Upper lobe of left lung (tissue), 4 donors: ENCODE measurements around the gene STAP2.
A peak's percentile ranks its signal among the peaks of the same experiment; 100 is the strongest.

Experiments used
- CTCF ChIP-seq, 6 experiments: fragments of 450-650 bp in 4 of 6; fragments of 200-600 bp in 2 of 6; sonication (generic) in 2 of 6; IDR thresholded peaks; one replicate each; pipeline ENCODE4 v1.5.1; 2016 to 2019; ENCODE audit warnings: antibody characterized with exemption in 6 of 6
- POLR2A ChIP-seq, 4 donors: fragments of 450-650 bp; IDR thresholded peaks; one replicate each; pipeline ENCODE4 v1.5.1; 2016 to 2017; ENCODE audit warnings: antibody characterized with exemption in 4 of 4, mild to moderate bottlenecking in 2 of 4

- no peak for TF ChIP-seq POLR2A (IDR thresholded peaks at IDR 0.05)
- TF ChIP-seq CTCF (IDR thresholded peaks at IDR 0.05): peak in 4 of 6 experiments; percentile 16 to 59 (median 42)
Measured at GRCh38 chr19:4374498-4375163, 36.0 kb upstream of the STAP2 start.
